Activated CD8-positive, alpha-beta memory T cell treated with anti-CD3 and anti-CD28 coated beads for 1 hour (primary cell): ENCODE data around the gene TNKS2.
A peak's percentile ranks its signal among the peaks of the same experiment; 100 is the strongest.
"Not testable (repeated sequence)": the region's sequence is repeated elsewhere in the genome, so short reads cannot be mapped to it uniquely, and the experiment has no call there.

ENCODE experiments used
- DNase-seq, 2 donors: peaks; one replicate each; pipeline ENCODE4 v3.0.0-alpha.2; 2020; ENCODE audit warnings: low read depth in 1 of 2; ENCODE audit errors: extremely low read depth in 1 of 2

Gene TNKS2

DNA sequence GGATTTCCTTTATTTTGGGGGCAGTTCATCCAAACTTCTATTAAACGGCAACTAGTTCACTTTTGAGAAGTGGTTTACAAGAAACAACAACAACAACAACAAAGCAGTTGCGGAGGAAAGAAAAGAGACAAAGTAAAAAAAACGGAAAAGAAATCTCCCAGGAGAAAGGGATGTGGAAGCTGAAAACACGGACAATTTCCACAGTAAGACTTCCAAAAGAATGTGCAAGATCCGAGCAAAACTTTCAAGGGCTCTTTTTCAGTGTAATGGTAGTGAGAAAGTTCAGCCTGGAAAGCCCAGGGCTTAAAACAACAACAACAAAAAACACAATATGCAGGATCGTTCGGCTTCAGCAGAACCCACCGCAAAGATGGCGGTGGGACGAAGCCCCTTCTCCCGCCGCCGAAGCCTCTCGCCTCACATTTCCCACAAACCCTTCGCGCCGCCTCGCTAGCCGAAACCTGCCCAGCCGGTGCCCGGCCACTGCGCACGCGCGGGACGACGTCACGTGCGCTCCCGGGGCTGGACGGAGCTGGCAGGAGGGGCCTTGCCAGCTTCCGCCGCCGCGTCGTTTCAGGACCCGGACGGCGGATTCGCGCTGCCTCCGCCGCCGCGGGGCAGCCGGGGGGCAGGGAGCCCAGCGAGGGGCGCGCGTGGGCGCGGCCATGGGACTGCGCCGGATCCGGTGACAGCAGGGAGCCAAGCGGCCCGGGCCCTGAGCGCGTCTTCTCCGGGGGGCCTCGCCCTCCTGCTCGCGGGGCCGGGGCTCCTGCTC, at the start of gene TNKS2:
TNKS2 (plus strand) TSS at position 553 of the 775 bp plus-strand sequence. CDS start 265 bp downstream, outside the sequence.
- DNase-seq: peak; percentile 73 to 89

- not testable (repeated sequence) for DNase-seq
Measured at GRCh38 chr10:91749592-91749991, 48.6 kb upstream of the TNKS2 start.

- DNase-seq: no peak
Measured at GRCh38 chr10:91756286-91756685, 41.9 kb upstream of the TNKS2 start.

GRCh38 chr10:91758303-91759146, 39.7 kb upstream of the TNKS2 start:
- DNase-seq: no peak

- no peak for DNase-seq
Measured at GRCh38 chr10:91759581-91759986, 38.6 kb upstream of the TNKS2 start.

DNA sequence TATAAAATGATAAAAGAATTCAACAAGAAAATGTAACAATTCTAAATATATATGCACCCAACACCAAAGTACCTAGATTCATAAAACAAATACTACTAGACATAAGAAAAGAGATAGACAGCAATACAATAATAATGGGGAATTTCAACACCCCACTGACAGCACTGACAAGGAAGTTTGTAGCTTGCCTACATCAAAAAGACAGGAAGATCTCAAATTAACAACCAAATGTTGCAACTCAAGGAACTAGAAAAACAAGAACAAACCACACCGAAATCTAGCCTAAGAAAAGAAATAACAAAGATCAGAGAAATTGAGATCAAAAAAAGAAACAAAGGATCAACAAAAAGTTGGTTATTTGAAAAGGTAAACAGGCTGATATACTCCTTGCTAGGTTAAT, 36.5 kb upstream of the TNKS2 start:
- no peak for DNase-seq

DNA sequence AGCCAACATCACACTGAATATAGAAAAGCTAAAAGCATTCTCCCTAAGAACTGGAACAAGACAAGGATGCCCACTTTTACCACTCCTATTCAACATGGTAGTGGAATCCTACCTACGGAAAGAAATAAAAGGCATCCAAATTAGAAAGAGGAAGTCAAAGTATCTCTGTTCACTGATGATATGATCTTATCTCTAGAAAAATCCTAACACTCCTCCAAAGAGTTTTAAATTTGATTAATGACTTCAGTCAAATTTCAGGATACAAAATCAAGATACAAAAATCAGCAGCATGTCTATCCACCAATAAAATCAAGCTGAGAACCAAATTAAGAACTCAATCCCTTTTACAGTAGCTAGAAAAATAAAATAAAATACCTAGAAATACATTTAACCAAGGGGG, 35.3 kb upstream of the TNKS2 start:
- DNase-seq: no peak

GRCh38 chr10:91766676-91767075, 31.6 kb upstream of the TNKS2 start:
- DNase-seq: no peak

DNA sequence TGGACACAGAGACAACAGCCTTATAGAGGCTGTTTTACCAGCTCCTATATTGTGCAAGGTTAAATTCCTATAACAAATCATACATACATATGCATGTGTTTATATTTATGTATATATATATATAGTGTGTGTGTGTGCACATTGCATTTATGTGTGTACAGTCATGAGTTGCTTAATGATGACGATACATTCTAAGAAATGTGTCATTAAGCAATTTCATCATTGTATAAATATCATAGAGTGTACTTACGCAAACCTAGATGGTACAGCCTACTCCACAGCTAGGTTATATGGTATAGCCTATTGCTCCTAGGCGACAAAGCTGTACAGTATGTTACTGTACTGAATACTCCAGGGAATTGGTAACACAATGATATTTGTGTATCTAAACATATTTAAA, 30.1 kb upstream of the TNKS2 start:
- DNase-seq: no peak

- DNase-seq: no peak
Measured at GRCh38 chr10:91771907-91772306, 26.3 kb upstream of the TNKS2 start.

GRCh38 chr10:91772461-91772860, 25.8 kb upstream of the TNKS2 start:
- DNase-seq: no peak

- no peak for DNase-seq
Measured at GRCh38 chr10:91772869-91773268, 25.4 kb upstream of the TNKS2 start.

GRCh38 chr10:91774571-91774970, 23.7 kb upstream of the TNKS2 start:
- no peak for DNase-seq

DNA sequence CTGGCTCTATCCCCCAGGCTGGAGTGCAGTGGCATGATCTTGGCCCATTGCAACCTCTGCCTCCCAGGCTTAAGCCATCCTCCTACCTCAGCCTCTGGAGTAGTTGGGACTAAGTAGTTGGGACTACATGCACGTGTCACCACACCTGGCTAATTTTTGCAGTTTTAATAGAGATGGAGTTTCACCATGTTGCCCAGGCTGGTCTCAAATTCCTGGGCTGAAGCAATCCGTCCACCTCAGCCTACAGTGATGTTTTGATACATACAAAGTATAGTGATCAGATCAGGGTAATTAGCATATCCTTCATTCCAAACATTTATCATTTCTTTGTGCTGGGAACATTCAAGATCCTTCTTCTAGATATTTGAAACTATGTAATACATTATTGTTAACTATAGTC, 22.5 kb upstream of the TNKS2 start:
- no peak for DNase-seq

DNA sequence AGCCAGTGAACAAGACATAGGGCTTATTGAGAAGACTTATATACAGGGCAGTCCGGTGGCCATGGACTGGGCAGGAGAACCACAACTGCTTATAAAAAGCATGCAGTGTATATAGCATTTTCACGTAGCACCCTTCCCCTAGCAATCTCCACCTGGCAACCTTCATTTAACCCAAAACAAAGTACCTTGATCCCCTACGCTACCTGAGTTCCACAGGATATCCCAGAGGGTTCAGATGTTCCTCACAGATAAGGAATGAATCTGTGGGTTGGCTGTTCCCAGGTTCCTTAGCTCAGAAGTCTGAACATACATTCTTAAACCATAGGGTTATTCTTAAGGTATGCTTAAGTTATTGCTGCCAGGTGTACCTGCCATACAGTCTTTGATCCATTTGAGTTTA, 22.0 kb upstream of the TNKS2 start:
- no peak for DNase-seq

- no peak for DNase-seq
Measured at GRCh38 chr10:91778485-91778884, 19.7 kb upstream of the TNKS2 start.

DNA sequence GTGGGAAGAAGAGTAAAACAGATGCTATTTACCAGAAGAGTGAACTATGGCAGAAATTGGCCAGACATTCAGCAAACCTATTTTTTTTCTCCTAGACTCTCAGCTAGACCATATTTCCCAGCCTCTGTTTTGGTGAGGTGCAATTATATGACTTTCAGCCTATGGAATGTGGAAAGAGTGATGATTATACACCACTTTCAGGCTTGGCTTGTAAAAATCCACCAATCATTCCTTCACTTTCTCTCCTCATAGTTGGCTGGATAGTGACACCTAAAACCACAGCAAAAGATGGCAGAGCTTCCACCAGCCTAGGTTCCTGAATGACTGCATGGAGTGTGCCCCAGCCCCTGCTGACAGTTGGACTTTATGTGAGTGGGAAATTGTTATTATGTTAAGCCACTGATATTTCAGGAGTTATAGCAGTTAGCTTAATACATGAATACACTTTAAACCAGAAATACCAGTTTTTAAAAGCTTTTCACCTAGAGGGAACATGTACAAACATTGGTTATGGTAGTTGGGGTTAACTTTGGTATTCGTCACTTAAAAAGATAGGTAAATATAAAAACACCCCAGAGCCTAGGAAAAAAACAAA, 19.1 kb upstream of the TNKS2 start:
- DNase-seq: no peak

- DNase-seq: no peak
Measured at GRCh38 chr10:91782539-91782938, 15.7 kb upstream of the TNKS2 start.

GRCh38 chr10:91785830-91786229, 12.4 kb upstream of the TNKS2 start:
- no peak for DNase-seq

- DNase-seq: no peak
Measured at GRCh38 chr10:91787258-91787657, 11.0 kb upstream of the TNKS2 start.

DNA sequence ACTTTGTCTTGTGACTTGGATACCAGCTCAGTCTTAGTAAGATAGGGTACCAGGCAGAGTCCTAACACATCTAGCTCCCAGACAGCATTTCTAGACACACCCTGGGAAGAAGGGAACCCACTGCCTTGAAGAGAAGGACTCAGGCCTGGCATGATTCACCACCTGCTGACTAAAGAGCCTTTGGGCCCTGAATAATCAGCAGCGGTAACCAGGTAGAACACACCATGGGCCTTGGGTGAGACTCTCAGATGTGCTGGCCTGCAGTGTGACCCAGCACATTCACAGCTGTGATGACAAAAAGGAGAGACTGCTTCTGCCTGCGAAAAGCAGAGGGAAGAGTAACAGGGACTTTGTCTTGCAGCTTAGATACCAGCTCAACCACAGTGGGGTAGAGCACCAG, 10.4 kb upstream of the TNKS2 start:
- no peak for DNase-seq

DNA sequence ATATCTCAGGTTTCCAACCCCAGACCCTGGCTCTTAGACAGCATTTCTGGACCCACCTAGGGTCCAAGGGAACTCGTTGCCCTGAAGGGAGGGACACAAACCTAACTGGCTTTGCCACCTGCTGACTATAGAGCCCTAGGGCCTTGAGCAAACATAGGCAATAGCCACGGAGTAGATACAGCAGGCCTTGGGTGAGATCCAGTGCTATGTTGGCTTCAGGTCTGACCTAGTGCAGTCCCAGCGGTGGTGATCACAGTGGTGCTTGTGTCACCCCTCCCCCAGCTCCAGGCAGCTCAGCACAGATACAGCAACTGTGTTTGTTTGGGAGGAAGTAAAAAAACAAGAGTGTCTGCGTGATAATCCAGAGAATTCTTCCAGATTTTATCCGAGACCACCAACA, 9.7 kb upstream of the TNKS2 start:
- no peak for DNase-seq
